ENCODE data around the gene ELMOD2. TPM values are rescaled to one million over a fixed set of nuclear protein-coding genes. Genes with fewer than 3 reads are reported as not detected.
"Not testable (repeated sequence)": the region's sequence is repeated elsewhere in the genome, so short reads cannot be mapped to it uniquely, and the experiment has no call there.

Gene ELMOD2
- total and polyA plus RNA-seq, 2 experiments from 2014 or later = 22.0 to 64.6 TPM

- Histone ChIP-seq H3K27me3 (peaks cover 28% of the 10 kb centered on the region), H2AFZ (no peak overlapping the region), H3K9me2 (replicated peaks; ENCODE audit: insufficient read depth) (no peaks in the 10 kb centered on the region), H3K36me3 (replicated peaks; ENCODE audit: insufficient read depth, low read depth) (no peaks in the 10 kb centered on the region), H3K4me3 (no peak overlapping the region), H3K9me3 (ENCODE audit: low read depth) (no peaks in the 10 kb centered on the region), H3K79me2 (no peaks in the 10 kb centered on the region), H3K27ac (no peak overlapping the region), H3K4me1 (ENCODE audit: insufficient read depth) (no peaks in the 10 kb centered on the region), H4K20me1 (ENCODE audit: insufficient read depth, poor library complexity, severe bottlenecking) (no peaks in the 10 kb centered on the region), H3K4me2 (no peak overlapping the region)
- no peak for DNase-seq (ENCODE audit: low spot score)
- TF ChIP-seq CTCF (IDR thresholded peaks at IDR 0.05; ENCODE audit: poor library complexity) (no peak), EZH2phosphoT487 (IDR thresholded peaks at IDR 0.05; ENCODE audit: low read depth, severe bottlenecking, unreplicated experiment) (no peak), EZH2 (IDR thresholded peaks at IDR 0.05; ENCODE audit: borderline replicate concordance) (no peak)
These were observed 19.7 kb upstream of the ELMOD2 start for GRCh38 chr4:140504261-140504660.

- H3K4me3 ChIP-seq; H2AFZ ChIP-seq; H3K36me3 ChIP-seq (replicated peaks; ENCODE audit: insufficient read depth, low read depth); DNase-seq (ENCODE audit: low spot score); H3K4me2 ChIP-seq; H3K27me3 ChIP-seq; H3K4me1 ChIP-seq (ENCODE audit: insufficient read depth); H3K9me2 ChIP-seq (replicated peaks; ENCODE audit: insufficient read depth); H4K20me1 ChIP-seq (ENCODE audit: insufficient read depth, poor library complexity, severe bottlenecking); H3K27ac ChIP-seq; H3K9me3 ChIP-seq (ENCODE audit: low read depth); H3K79me2 ChIP-seq: not testable (repeated sequence)
- 93% methylated on average over 5 of the region's 5 CpGs for WGBS (ENCODE audit: low lambda C conversion rate, missing lambda C conversion rate)
These were observed 10.2 kb upstream of the ELMOD2 start for GRCh38 chr4:140513765-140514164.

GRCh38 chr4:140515423-140515822 lies 8.5 kb upstream of the ELMOD2 start:
- H3K9me2 ChIP-seq (replicated peaks; ENCODE audit: insufficient read depth) = no peaks in the 10 kb centered on the region
- no peaks in the 10 kb centered on the region for H3K79me2 ChIP-seq
- no peaks in the 10 kb centered on the region for H4K20me1 ChIP-seq (ENCODE audit: insufficient read depth, poor library complexity, severe bottlenecking)
- H3K4me2 ChIP-seq = no peak overlapping the region
- TF ChIP-seq EZH2 (IDR thresholded peaks at IDR 0.05; ENCODE audit: borderline replicate concordance) (no peak), EZH2phosphoT487 (IDR thresholded peaks at IDR 0.05; ENCODE audit: low read depth, severe bottlenecking, unreplicated experiment) (no peak), CTCF (IDR thresholded peaks at IDR 0.05; ENCODE audit: poor library complexity) (no peak)
- no peaks in the 10 kb centered on the region for H3K9me3 ChIP-seq (ENCODE audit: low read depth)
- no peaks in the 10 kb centered on the region for H3K27me3 ChIP-seq
- WGBS (ENCODE audit: low lambda C conversion rate, missing lambda C conversion rate) = 30% methylated on average over 1 of the region's 1 CpG
- H3K4me1 ChIP-seq (ENCODE audit: insufficient read depth) = no peaks in the 10 kb centered on the region
- no peak overlapping the region for H3K4me3 ChIP-seq
- H2AFZ ChIP-seq = no peak overlapping the region
- DNase-seq (ENCODE audit: low spot score) = no peak
- no peak overlapping the region for H3K27ac ChIP-seq
- no peaks in the 10 kb centered on the region for H3K36me3 ChIP-seq (replicated peaks; ENCODE audit: insufficient read depth, low read depth)

GRCh38 chr4:140523370-140523856 lies 555 bp upstream of the ELMOD2 start:
- Histone ChIP-seq H3K27ac (no peak overlapping the region), H4K20me1 (ENCODE audit: insufficient read depth, poor library complexity, severe bottlenecking) (no peaks in the 10 kb centered on the region), H3K79me2 (peaks cover 17% of the 10 kb centered on the region), H3K9me2 (replicated peaks; ENCODE audit: insufficient read depth) (no peaks in the 10 kb centered on the region), H3K4me2 (peak overlapping the region; percentile 70), H3K9me3 (ENCODE audit: low read depth) (no peaks in the 10 kb centered on the region), H3K36me3 (replicated peaks; ENCODE audit: insufficient read depth, low read depth) (no peaks in the 10 kb centered on the region), H3K27me3 (no peaks in the 10 kb centered on the region), H2AFZ (peak overlapping the region; percentile 58), H3K4me1 (ENCODE audit: insufficient read depth) (peaks cover 5% of the 10 kb centered on the region), H3K4me3 (peak overlapping the region; percentile 5)
- DNase-seq (ENCODE audit: low spot score) = no peak
- WGBS (ENCODE audit: low lambda C conversion rate, missing lambda C conversion rate) = 41% methylated on average over 8 of the region's 8 CpGs
- TF ChIP-seq CTCF (IDR thresholded peaks at IDR 0.05; ENCODE audit: poor library complexity) (no peak), EZH2 (IDR thresholded peaks at IDR 0.05; ENCODE audit: borderline replicate concordance) (no peak), EZH2phosphoT487 (IDR thresholded peaks at IDR 0.05; ENCODE audit: low read depth, severe bottlenecking, unreplicated experiment) (no peak)
